Measurements from ENCODE around the gene GRM4. TPM values are rescaled to one million over a fixed set of nuclear protein-coding genes. Genes with fewer than 3 reads are reported as not detected.

Gene GRM4
- total and polyA plus RNA-seq, 10 of the 15 experiments (the other 5 are each of a cell fraction or from before 2014, with no cell fraction given), result 0.01 to 0.31 (median 0.05) TPM; not detected in 2

- no peak for TF ChIP-seq ZBTB11 (CRISPR knock-in tag; IDR thresholded peaks at IDR 0.05)
- TF ChIP-seq BRCA1 (IDR thresholded peaks at IDR 0.05; ENCODE audit: low read depth, low read length), result no peak
- TF ChIP-seq FOXM1 (IDR thresholded peaks at IDR 0.05; ENCODE audit: low read depth, low read length), result no peak
- TF ChIP-seq ZNF207 (IDR thresholded peaks at IDR 0.05; ENCODE audit: borderline replicate concordance), result no peak
Measured at GRCh38 chr6:33976437-33977360, 169.2 kb downstream of the GRM4 start (continued).

GRCh38 chr6:33975661-33976436 lies 170.0 kb downstream of the GRM4 start:
- POLR2A ChIA-PET, result no interaction called here
- TF ChIP-seq MYB (IDR thresholded peaks at IDR 0.05; ENCODE audit: borderline replicate concordance, low read depth, low read length), result no peak
- TF ChIP-seq E4F1 (IDR thresholded peaks at IDR 0.05; ENCODE audit: borderline replicate concordance, partially characterized antibody), result no peak
- no peak for TF ChIP-seq ZNF592 (IDR thresholded peaks at IDR 0.05)
- no peak for TF ChIP-seq HDGF (IDR thresholded peaks at IDR 0.05)

More at GRCh38 chr6:33975661-33976436, 170.0 kb downstream of the GRM4 start:
- ChIA-PET SMC1A (ENCODE audit: uncharacterized antibody, unreplicated experiment) (no interaction called here), CTCF (no interaction called here), RAD21 (ENCODE audit: unreplicated experiment) (no interaction called here)
- H3K36me3 ChIP-seq (ENCODE audit: control insufficient read depth in 2 of 2, insufficient read depth in 2 of 2, low read length in 1 of 2), result no peaks in the 10 kb centered on the region
- in situ Hi-C loops (cut with MboI), result no loop called here
- no peak overlapping the region for H2AFZ ChIP-seq (ENCODE audit: control insufficient read depth, low read depth, low read length)
- intact Hi-C loops (cut with micrococcal nuclease; ENCODE audit: unreplicated experiment), result no loop called here
- no peak overlapping the region for H3K4me2 ChIP-seq (ENCODE audit: control insufficient read depth, insufficient read depth)
- WGBS (ENCODE audit: insufficient coverage, insufficient replicate concordance, low lambda C conversion rate, missing lambda C conversion rate), result 36% methylated on average over 25 of the region's 44 CpGs
- no peaks in the 10 kb centered on the region for H3K79me2 ChIP-seq (ENCODE audit: control insufficient read depth, insufficient read depth, low read length)
- H3K4me1 ChIP-seq (ENCODE audit: control insufficient read depth, insufficient read depth, low read length), result no peaks in the 10 kb centered on the region
- no peak overlapping the region for H3K4me3 ChIP-seq
- H3K9me3 ChIP-seq (replicated peaks; ENCODE audit: control insufficient read depth, insufficient read depth, low read length), result no peaks in the 10 kb centered on the region
- ATAC-seq (no peak), DNase-seq (ENCODE audit: low read depth, low spot score) (no peak), FAIRE-seq (no peak)
- no TSS peak for BruUV-seq (replicated peaks)
- H4K20me1 ChIP-seq (ENCODE audit: control insufficient read depth, insufficient read depth), result 0 out of 2 replicates have a peak, but pooled peaks cover 3% of the 10 kb centered on the region
- no peak overlapping the region for H3K27ac ChIP-seq (ENCODE audit: control insufficient read depth, insufficient read depth)
- no peak overlapping the region for H3K9ac ChIP-seq (ENCODE audit: control insufficient read depth, insufficient read depth, low read length)
- peaks cover 0 to 6% of the 10 kb centered on the region in 2 experiments; a peak in 3 of 4 replicates for H3K27me3 ChIP-seq (replicated peaks in 1 of 2; ENCODE audit: control insufficient read depth in 2 of 2, insufficient read depth in 2 of 2, low read length in 1 of 2)

Measured in GM12878 (cell line).